Endothelial cell of umbilical vein (primary cell): ENCODE data around the gene STXBP5. TPM values are rescaled to one million over a fixed set of nuclear protein-coding genes. Genes with fewer than 3 reads are reported as not detected.

Experiments used
- BruUV-seq: library from RNA; stranded (reverse); fragments of 400-500 nt; replicated peaks from 2 replicates; lab custom pipeline; 2021; lab: Mats Ljungman, UMichigan
- CTCF ChIA-PET: fragments of 300-600, 350-600 bp; sonication (Branson Sonifier 250); formaldehyde crosslinking; loops from one replicate; lab custom pipeline; 2021; ENCODE audit warnings: antibody characterized with exemption, inconsistent platforms; lab: Charles Lee
- POLR2A ChIA-PET: fragments of 300-600, 350-600 bp; sonication (Branson Sonifier 250); formaldehyde crosslinking; loops from one replicate; lab custom pipeline; 2021; ENCODE audit warnings: antibody characterized with exemption, inconsistent platforms; lab: Charles Lee
- DNase-seq: peaks from one replicate; pipeline ENCODE4 v3.0.0-alpha.2; 2011; ENCODE audit warnings: low read depth, low spot score
- FAIRE-seq: peaks from 2 replicates; lab custom pipeline; 2011; peaks lifted over from hg19 to GRCh38; lab: Jason Lieb, UNC
- H2AFZ ChIP-seq: 2 replicates; pipeline ENCODE4 v1.6.0; 2012; ENCODE audit warnings: low read depth, low read length, control low read depth, inconsistent platforms
- H3K27ac ChIP-seq: 2 replicates; pipeline ENCODE4 v1.5.1; 2011; ENCODE audit warnings: low read depth, mild to moderate bottlenecking, control low read depth, low read length, moderate library complexity; ENCODE audit not compliant: insufficient read depth
- H3K27me3 ChIP-seq, 2 experiments: 2 replicates each; pipeline versions ENCODE4 v1.6.0 to v1.6.1; 2011; ENCODE audit warnings: low read length in 2 of 2, mixed read lengths in 1 of 2; ENCODE audit not compliant: control insufficient read depth in 2 of 2, insufficient read depth in 2 of 2
- H3K36me3 ChIP-seq, 2 experiments: 2 replicates in 1 of 2; 3 replicates in 1 of 2; pipeline ENCODE4 v1.5.1; 2011; ENCODE audit warnings: low read length in 2 of 2, mild to moderate bottlenecking in 1 of 2, moderate library complexity in 1 of 2; ENCODE audit not compliant: control insufficient read depth in 2 of 2, insufficient read depth in 2 of 2; ENCODE audit errors: extremely low read depth in 1 of 2
- H3K4me1 ChIP-seq: 3 replicates; pipeline ENCODE4 v1.5.1; 2011; ENCODE audit warnings: mild to moderate bottlenecking, low read length; ENCODE audit not compliant: control insufficient read depth, insufficient read depth; ENCODE audit errors: extremely low read depth
- H3K4me2 ChIP-seq: 2 replicates; pipeline ENCODE4 v1.6.1; 2011; ENCODE audit warnings: low read length, control low read depth, mixed read lengths; ENCODE audit not compliant: insufficient read depth
- H3K4me3 ChIP-seq, 3 experiments: fragments of 200-600 bp in 1 of 3; sonication (generic), shearing (Covaris generic) in 1 of 3; replicated peaks in 1 of 3; 2 replicates each; pipeline ENCODE4 v1.5.1; 2011 to 2016; ENCODE audit warnings: control low read depth in 3 of 3, low read length in 3 of 3, mild to moderate bottlenecking in 2 of 3, inconsistent platforms in 1 of 3, low read depth in 1 of 3, moderate library complexity in 1 of 3; ENCODE audit not compliant: insufficient read depth in 1 of 3
- H3K79me2 ChIP-seq: 2 replicates; pipeline ENCODE4 v1.6.0; 2012; ENCODE audit warnings: low read length, inconsistent platforms; ENCODE audit not compliant: control insufficient read depth, insufficient read depth
- H3K9ac ChIP-seq: replicated peaks from 2 replicates; pipeline ENCODE3; 2011; ENCODE audit warnings: low read length, control low read depth; ENCODE audit not compliant: insufficient read depth; ENCODE audit errors: extremely low read depth
- H3K9me1 ChIP-seq: replicated peaks from 3 replicates; pipeline ENCODE4 v1.6.0; 2011; ENCODE audit warnings: mild to moderate bottlenecking, low read length; ENCODE audit not compliant: control insufficient read depth, insufficient read depth; ENCODE audit errors: extremely low read depth
- H3K9me3 ChIP-seq: replicated peaks from 2 replicates; pipeline ENCODE4 v1.5.1; 2012; ENCODE audit warnings: low read length, inconsistent platforms; ENCODE audit not compliant: control insufficient read depth, insufficient read depth
- H4K20me1 ChIP-seq: replicated peaks from 2 replicates; pipeline ENCODE3; 2011; ENCODE audit warnings: mild to moderate bottlenecking, low read length; ENCODE audit not compliant: control insufficient read depth, insufficient read depth; ENCODE audit errors: extremely low read depth
- EZH2 ChIP-seq: IDR thresholded peaks from 2 replicates; pipeline ENCODE4 v1.6.1; 2012; ENCODE audit warnings: borderline replicate concordance, low read depth, mild to moderate bottlenecking, moderate library complexity, low read length, inconsistent platforms; ENCODE audit not compliant: severe bottlenecking
- FOS ChIP-seq: IDR thresholded peaks from 2 replicates; pipeline ENCODE4 v1.6.1; 2011; ENCODE audit warnings: mild to moderate bottlenecking, low read length, moderate library complexity, borderline replicate concordance; ENCODE audit not compliant: insufficient read depth
- GATA2 ChIP-seq: IDR thresholded peaks from 2 replicates; pipeline ENCODE4 v1.7.0; 2011; ENCODE audit warnings: low read depth, mild to moderate bottlenecking, moderate library complexity, mixed read lengths, low read length; ENCODE audit not compliant: insufficient read length, insufficient read depth
- JUN ChIP-seq: IDR thresholded peaks from 2 replicates; pipeline ENCODE4 v1.6.1; 2011; ENCODE audit warnings: borderline replicate concordance, low read depth; ENCODE audit not compliant: insufficient read length, insufficient read depth
- MYC ChIP-seq: IDR thresholded peaks from one replicate; pipeline ENCODE4 v1.6.1; 2011; ENCODE audit warnings: mild to moderate bottlenecking, low read depth, low read length
- POLR2A ChIP-seq: IDR thresholded peaks from 2 replicates; pipeline ENCODE4 v1.6.1; 2012; ENCODE audit warnings: low read depth, mild to moderate bottlenecking, control low read depth, low read length
- POLR2AphosphoS5 ChIP-seq: IDR thresholded peaks from 2 replicates; pipeline ENCODE4 v1.6.1; 2012; ENCODE audit warnings: low read depth, mild to moderate bottlenecking, control low read depth, low read length, moderate library complexity; ENCODE audit not compliant: insufficient read depth
- dilution Hi-C: fragments of 300-500 bp; cut with MboI; formaldehyde crosslinking; loops from one replicate; pipeline ENCODE4 v1.15.0; 2019; ENCODE audit warnings: low sequenced_read_pairs; ENCODE audit not compliant: extremely low pct_ligation_motif_present
- intact Hi-C: fragments of 100-400 bp; cut with micrococcal nuclease; formaldehyde crosslinking; loops from one replicate; pipeline ENCODE4 v1.10.0; 2022
- polyA plus RNA-seq, 4 experiments: library from polyadenylated mRNA; depleted of rRNA in 3 of 4; stranded (reverse) in 3 of 4; unstranded in 1 of 4; fragments of >200 nt; gene quantifications; 2 replicates each; pipeline versions ENCODE4 v1.2.1 to v1.2.3, GENCODE V29; 2011 to 2012; ENCODE audit warnings: missing spikeins in 1 of 4
- total RNA-seq: library from RNA; stranded (reverse); gene quantifications from 2 replicates; pipeline ENCODE4 v1.2.3, GENCODE V29; 2021
- TF ChIP-seq, protein P1 (sequence below): IDR thresholded peaks from 2 replicates; pipeline ENCODE4 v1.6.1; 2011; ENCODE audit not compliant: insufficient read depth, insufficient read length
- TF ChIP-seq, protein P2 (sequence below), 2 donors: IDR thresholded peaks; 1 replicate in 1 of 2; 2 replicates in 1 of 2; pipeline ENCODE4 v1.5.1; 2011; ENCODE audit warnings: low read length in 2 of 2, mild to moderate bottlenecking in 2 of 2, moderate library complexity in 2 of 2, control low read depth in 1 of 2, inconsistent platforms in 1 of 2, low read depth in 1 of 2; ENCODE audit not compliant: insufficient read depth in 1 of 2; ENCODE audit errors: extremely low read depth in 1 of 2

Gene STXBP5
- total and polyA plus RNA-seq, 2 donors (not counting 3 experiments of a cell fraction or from before 2014, with no cell fraction given) = 7.1 to 21.8 TPM

DNA sequence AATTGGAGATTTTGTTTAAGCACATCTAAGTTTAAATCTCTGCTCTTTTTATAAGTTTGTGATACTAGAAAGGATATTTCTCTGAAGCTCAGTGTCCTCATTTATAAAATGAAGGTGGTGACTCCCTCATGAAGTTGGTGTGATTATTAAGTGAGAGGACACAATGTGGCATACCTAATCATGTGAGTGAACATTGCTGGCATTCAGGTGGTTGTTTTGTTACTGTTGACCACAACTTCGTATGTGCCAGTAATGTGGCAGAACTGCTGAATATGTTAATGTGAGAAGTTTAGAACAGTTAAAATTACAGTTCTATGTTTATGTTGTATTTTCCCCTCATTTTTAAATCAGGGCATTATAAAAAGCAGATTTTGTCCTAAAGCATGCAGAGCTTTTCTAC is 127.2 kb downstream of the STXBP5 start:
- Histone ChIP-seq H3K79me2 (no peaks in the 10 kb centered on the region), H3K27me3 (no peaks in the 10 kb centered on the region), H3K9ac (no peak overlapping the region), H2AFZ (no peak overlapping the region), H3K9me1 (no peaks in the 10 kb centered on the region), H3K4me3 (no peak overlapping the region), H3K36me3 (peaks cover 2 to 3% of the 10 kb centered on the region in 2 experiments), H4K20me1 (no peaks in the 10 kb centered on the region), H3K9me3 (no peaks in the 10 kb centered on the region), H3K27ac (no peak overlapping the region), H3K4me2 (no peak overlapping the region), H3K4me1 (peaks cover 2% of the 10 kb centered on the region)
- FAIRE-seq = no peak
- ChIA-PET POLR2A (no interaction called here), CTCF (interaction anchor here (1.1 kb wide), 1 partner anchor 10 kb away, joined by 3 read pairs; no protein-coding TSS in a partner anchor)
- intact Hi-C loops = no loop called here
- no TSS peak for BruUV-seq
- TF ChIP-seq POLR2AphosphoS5 = no peak
- TF ChIP-seq MYC = no peak
- TF ChIP-seq JUN = no peak
- TF ChIP-seq EZH2 = no peak
- no peak for TF ChIP-seq FOS
- TF ChIP-seq, protein P1, sequence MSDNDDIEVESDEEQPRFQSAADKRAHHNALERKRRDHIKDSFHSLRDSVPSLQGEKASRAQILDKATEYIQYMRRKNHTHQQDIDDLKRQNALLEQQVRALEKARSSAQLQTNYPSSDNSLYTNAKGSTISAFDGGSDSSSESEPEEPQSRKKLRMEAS = no peak
- TF ChIP-seq POLR2A = no peak
- no peak for TF ChIP-seq GATA2
- TF ChIP-seq, protein P2, sequence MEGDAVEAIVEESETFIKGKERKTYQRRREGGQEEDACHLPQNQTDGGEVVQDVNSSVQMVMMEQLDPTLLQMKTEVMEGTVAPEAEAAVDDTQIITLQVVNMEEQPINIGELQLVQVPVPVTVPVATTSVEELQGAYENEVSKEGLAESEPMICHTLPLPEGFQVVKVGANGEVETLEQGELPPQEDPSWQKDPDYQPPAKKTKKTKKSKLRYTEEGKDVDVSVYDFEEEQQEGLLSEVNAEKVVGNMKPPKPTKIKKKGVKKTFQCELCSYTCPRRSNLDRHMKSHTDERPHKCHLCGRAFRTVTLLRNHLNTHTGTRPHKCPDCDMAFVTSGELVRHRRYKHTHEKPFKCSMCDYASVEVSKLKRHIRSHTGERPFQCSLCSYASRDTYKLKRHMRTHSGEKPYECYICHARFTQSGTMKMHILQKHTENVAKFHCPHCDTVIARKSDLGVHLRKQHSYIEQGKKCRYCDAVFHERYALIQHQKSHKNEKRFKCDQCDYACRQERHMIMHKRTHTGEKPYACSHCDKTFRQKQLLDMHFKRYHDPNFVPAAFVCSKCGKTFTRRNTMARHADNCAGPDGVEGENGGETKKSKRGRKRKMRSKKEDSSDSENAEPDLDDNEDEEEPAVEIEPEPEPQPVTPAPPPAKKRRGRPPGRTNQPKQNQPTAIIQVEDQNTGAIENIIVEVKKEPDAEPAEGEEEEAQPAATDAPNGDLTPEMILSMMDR (IDR thresholded peaks at IDR 0.05; ENCODE audit: extremely low read depth in 1 of 2, insufficient read depth in 1 of 2, low read depth in 1 of 2, low read length in 2 of 2) = no peak
- DNase-seq = no peak
- dilution Hi-C loops = no loop called here
